ENCODE measurements around the gene CRELD2. TPM values are rescaled to one million over a fixed set of nuclear protein-coding genes. Genes with fewer than 3 reads are reported as not detected.

Gene CRELD2
- total RNA-seq, 1 experiment from 2014 or later, result 23.4 TPM

DNA sequence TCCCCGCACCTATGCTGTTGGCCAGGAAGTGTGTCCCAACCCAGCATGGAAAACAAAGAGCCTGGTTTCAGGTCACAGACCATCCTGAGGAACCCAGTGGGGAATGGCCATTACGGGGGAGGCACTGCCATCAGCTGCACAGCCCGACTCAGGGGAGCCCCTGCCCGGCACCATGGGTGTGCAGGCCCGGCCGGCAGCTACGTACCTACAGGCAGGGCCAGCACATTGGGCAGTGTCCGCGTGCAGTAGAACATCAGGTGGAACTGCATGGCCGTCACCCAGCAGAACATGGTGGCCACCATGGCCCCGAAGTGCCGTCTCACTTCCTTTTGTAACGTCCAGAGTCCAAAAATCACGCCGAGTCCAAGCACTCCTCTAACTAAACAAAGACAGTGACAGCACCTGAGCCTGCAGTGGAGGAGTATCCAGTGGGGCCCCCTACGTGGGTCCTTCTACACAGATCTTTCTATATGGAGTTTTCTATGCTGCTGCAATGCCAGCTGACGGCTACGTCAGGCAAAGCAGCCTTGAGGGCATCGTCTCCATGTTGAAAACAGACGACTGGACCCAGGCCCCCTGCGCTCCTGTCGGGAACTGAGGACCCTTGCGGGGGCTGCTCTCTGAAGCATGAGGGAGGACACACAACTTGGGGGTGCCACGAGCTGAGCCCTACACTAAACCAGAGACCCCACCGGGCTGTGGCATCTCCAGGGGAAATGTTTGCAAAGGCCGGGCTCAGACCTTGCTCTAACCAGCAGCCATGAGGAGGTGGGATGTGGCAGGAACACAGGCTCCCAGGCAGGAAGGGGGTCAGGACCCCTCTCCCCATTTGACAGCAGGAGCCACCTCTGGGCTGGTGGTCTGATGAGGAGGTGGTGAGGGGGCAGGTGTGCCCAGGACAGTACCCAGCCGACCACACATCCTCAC, 7.9 kb upstream of the CRELD2 start:
- DNase-seq (ENCODE audit: extremely low read depth, low read depth), result no peak

DNA sequence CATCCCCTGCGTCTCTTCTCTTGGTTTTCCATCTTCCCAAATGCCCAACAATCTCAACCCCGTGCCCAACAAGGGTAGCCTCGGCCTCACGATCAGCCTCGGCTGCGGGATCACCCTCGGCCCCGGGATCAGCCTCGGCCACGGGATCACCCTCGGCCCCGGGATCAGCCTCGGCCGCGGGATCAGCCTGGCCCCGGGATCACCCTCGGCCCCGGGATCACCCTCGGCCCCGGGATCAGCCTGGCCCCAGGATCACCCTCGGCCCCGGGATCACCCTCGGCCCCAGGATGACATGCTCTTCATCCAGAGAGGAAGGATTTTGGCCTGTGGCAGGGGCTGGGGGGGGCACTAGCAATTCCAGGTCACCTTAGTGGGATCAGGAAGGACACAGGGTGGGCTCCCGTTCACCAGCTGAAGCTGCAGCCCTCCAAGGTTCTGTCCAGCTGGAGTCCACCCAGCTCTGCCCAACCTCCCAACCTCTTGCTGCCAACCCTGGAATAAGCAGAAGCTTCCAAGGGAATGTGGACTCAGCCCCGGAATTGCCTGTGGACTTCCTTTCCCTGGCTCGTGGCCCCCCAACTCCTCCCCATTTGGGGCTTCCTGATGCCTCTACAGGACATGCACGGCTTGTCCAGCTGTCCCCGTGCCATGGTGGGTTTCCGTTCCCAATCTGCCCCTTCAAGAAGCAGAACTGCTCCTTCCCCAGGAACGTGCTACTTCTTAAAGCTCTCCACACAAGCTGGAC, 6.4 kb upstream of the CRELD2 start:
- DNase-seq (ENCODE audit: extremely low read depth, low read depth), result no peak

DNA sequence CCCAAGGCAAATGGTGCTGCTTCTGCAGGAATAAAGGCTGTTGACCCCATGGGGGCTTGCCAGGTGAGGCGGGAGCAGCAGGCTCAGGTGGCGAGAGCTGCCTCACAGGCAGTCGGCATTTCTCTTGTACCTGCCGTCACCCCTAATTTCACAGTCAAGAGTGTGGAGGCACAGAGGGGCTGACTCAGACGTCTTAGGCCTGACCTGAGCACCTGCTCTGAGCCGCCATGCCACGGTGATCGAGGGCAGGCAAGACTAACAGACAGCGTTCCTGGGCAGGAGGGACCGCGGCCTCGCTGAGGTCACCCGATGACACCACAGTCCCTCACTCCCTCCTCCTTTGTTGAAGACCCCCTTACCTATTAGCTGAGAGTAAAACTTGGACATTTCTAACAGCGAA, 5.4 kb upstream of the CRELD2 start:
- DNase-seq (ENCODE audit: extremely low read depth, low read depth), result no peak

DNA sequence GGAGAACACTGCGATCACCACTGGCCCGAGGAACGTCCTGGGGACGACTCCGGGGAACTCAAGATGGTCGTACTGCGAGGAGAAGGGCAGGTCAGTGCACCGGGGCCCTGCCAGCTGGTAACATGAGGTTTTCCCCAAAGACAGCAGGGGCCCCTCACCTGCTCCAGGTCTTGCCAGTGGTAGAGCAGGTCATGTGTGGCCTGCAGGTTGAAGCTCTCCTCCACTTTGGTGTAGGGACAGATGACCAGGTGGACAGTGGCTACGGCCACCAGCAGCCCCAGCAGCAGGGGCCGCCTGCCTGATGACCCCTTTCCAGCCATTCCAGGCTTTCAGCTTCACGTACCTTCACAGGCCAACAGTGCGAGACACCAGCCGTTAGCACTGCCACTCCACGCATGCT, 5.0 kb upstream of the CRELD2 start:
- DNase-seq (ENCODE audit: extremely low read depth, low read depth), result no peak

DNA sequence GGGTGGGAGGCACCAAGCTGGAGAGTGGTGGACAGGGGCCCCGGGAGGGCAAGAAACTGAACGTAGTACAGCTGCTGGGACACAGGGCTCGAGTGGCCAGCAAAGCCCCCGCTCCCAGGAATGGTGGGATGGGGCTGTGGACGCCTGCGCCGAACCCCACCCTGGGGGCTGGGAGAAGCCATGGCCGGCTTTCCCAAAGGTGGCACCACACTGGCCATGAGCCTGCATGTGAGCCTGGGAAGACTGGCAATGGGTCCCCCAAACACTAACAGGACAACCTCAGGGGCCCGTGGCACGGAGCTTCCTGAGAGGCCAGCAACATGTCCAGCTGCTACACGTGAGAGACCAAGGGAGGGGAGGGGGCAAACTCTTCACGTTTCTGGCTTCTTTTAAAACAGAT, 4.2 kb upstream of the CRELD2 start:
- DNase-seq (ENCODE audit: extremely low read depth, low read depth), result no peak

DNA sequence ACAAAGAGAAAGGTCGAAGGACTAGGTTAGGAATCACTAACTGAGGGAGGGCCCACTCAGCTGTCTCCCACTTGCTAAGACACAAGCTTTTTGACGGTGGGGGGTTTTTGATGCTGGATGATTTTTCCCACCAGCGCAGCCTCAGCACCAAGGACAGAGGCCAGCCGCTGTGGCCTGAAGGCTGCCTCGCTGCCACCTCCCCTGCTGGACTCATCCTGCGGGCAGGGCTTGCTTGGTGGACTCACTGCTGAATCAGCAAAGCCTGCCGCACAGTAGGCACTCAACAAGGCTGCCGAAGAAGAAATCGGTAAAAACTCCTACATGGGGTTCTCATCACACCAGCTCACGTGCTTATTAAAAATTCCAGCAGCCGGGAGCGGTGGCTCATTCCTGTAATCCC, 2.8 kb upstream of the CRELD2 start:
- no peak for DNase-seq (ENCODE audit: extremely low read depth, low read depth)

DNA sequence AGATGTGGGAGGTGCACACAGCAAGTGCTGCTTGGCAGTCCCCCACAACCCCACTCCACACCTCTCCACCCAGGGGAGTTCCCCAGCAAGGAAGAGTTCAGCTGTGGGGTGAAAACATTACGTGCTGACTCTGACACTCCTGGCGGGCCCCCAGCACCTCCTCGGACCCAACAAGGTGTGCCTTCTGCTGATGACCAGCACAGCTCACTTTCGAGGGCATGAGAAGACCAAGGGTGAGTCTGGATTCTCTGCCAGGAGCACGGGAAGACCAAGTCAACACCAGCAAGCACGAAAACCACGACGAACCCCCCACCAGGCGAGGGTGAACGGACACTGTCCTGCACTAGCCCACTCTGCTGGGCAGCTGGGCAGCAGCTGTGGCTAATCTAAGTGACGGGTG, 1.6 kb upstream of the CRELD2 start:
- no peak for DNase-seq (ENCODE audit: extremely low read depth, low read depth)

DNA sequence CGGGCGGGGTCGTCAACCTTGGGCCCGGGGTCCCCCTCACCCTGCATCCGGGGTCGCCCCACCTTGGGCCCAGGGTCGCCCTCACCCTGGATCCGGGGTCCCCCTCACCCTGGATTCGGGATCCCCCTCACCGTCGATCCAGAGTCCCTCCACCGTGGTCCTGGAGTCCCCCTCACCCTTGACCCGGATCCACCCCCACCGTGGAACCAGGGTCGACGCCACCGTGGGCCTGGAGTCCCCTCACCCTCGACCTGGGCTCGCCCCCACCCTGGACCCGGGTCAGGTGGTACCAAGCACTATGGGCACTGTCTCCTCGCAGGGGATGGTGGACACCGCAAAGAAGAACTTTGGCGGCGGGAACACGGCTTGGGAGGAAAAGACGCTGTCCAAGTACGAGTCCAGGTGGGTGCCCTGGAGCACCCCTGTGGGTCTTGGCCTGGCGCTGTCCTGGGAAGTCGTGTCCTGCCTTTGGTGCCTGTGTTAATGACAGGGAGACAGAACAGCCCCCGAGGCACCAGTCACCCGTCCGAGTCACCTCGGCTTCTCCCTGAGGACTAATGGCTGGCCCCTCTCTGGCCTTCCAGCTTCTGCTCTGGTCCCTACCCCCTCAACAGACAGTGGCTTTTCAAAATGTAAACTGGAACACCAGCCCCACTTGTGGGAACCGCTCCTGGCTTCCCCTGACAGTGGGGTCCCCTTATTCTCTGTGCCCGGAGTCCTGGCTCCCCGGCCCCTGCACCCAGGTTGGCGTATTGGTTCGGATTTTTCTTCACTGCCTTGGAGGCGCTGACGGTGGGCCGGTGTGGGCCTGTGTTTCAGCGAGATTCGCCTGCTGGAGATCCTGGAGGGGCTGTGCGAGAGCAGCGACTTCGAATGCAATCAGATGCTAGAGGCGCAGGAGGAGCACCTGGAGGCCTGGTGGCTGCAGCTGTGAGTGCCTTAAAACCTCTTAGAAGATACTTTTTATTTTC, 762 bp downstream of the CRELD2 start:
- DNase-seq (ENCODE audit: extremely low read depth, low read depth), result no peak

DNA sequence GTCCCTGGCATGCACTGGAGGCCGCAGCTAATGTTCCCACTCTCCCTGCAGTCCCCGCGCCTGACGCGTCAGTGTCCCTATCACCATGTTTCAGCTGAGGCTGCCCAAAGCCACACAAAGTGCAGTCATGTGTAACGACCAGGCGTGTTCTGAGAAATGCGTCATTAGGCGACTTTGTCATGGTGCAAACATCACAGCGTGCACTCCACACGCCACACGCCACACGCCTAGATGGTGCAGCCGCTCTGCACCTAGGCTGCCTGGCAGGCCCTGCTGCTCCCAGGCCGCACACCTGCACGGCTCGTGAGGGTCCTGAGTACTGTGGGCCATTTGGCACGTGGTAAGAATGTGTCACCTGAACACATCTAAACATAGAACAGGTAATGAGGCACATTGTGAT, 2.4 kb downstream of the CRELD2 start:
- no peak for DNase-seq (ENCODE audit: extremely low read depth, low read depth)

DNA sequence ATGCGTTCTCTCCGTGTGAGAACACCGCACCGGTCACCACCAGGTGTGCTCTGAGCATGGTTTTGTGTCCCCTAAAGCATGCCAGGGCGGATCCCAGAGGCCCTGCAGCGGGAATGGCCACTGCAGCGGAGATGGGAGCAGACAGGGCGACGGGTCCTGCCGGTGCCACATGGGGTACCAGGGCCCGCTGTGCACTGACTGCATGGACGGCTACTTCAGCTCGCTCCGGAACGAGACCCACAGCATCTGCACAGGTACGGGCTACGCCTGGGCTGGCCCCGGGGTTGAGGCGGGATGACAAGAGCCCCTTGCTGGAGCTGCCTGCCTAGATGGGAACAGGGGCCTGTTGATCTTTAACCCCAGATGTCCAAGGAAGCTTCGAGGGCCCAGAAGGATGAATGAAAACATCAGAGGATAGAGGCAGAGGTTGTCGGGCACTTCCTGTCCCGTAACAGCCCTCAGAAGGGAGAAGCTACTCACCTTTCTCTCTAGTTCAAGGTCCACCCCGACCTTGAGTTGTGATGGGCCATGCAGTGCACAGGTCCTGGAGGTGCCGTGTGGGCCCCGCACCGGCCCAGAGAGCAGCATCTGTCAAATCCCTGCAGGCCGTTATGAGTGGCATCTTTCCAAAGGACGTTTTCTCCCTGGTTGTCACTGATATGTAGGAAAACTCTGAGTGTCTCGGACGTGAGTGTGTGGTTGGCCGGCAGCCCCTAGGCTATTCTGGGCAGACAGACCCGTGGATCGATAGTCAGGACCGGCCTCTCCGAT, 3.3 kb downstream of the CRELD2 start:
- no peak for DNase-seq (ENCODE audit: extremely low read depth, low read depth)

DNA sequence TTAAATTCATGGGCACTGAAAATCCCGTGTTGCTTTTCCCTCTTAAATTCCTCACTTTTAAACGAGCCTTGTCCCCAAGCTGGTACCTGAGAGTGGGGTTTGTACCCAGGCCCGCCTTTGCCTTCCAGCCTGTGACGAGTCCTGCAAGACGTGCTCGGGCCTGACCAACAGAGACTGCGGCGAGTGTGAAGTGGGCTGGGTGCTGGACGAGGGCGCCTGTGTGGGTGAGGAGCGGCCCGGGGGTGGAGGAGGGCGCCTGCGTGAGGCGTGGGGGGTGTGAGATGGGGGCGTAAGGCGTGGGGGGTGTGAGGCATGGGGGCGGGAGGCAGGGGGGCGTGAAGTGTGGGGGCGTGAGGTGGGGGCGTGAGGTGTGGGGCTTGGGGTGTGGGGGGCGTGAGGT, 4.0 kb downstream of the CRELD2 start:
- no peak for DNase-seq (ENCODE audit: extremely low read depth, low read depth)

DNA sequence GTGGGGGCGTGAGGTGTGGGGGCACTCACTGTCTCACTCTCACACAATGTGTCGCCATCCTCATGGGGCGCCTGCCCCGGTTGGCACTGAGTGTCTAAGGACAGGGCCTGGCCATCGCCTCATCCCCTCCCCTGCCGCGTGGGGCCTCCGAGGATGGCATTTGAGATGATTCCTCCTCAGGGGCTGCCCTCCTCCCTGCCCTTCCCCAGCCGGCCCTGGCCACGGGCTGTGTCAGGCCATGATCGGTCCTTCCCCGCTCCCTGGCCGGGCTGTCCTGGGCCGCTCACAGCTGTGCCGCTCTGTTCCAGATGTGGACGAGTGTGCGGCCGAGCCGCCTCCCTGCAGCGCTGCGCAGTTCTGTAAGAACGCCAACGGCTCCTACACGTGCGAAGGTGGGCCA, 4.5 kb downstream of the CRELD2 start:
- DNase-seq (ENCODE audit: extremely low read depth, low read depth), result no peak

DNA sequence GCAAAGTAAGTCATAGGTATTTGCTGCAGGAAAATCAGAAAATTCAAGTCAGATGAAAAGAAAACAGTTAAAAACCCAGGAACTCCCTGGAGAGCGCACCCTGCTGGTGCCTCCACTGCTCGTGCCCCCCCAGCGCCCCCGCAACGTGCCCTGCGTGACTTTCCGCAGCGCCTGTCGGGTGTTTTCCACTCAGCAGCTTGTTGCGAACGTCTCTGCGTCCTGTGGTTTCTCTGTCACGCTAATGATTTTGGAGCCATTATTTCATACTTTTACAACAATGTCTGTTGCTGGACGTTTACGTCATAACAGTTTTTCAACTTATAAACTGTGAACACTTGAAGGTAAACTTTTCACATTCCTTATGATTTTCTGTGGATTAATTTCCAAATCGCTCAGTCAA, 5.0 kb downstream of the CRELD2 start:
- DNase-seq (ENCODE audit: extremely low read depth, low read depth), result no peak

DNA sequence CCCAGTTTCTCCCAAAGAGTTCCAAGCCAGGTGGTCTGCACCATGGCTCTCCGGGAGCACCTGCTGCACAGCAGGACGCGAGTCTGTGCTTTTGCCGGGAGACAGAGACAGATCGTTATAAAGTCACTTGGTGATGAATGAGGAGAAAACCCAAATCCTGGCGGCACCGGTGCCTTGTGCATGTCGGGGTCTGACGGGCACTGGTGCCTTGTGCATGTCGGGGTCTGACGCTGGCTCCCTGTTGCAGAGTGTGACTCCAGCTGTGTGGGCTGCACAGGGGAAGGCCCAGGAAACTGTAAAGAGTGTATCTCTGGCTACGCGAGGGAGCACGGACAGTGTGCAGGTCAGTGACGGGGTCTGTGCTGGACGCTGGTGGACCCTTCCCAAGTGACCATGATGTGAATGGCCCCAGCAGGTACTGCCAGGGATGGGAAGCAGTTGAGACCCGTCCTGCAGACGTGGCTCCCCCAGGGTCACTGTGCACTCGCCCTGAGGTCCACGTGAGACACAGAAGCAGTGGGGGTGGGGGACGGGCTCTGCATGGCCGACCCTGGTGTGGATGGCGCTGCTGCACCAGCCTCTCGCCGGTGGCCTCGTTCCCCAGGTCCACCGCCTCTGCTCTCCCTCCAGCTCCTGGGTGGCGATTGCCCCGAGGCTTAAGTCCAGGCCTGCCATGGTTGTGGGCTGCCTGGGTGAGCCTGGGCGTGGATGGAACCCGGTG, 5.8 kb downstream of the CRELD2 start:
- DNase-seq (ENCODE audit: extremely low read depth, low read depth), result no peak

DNA sequence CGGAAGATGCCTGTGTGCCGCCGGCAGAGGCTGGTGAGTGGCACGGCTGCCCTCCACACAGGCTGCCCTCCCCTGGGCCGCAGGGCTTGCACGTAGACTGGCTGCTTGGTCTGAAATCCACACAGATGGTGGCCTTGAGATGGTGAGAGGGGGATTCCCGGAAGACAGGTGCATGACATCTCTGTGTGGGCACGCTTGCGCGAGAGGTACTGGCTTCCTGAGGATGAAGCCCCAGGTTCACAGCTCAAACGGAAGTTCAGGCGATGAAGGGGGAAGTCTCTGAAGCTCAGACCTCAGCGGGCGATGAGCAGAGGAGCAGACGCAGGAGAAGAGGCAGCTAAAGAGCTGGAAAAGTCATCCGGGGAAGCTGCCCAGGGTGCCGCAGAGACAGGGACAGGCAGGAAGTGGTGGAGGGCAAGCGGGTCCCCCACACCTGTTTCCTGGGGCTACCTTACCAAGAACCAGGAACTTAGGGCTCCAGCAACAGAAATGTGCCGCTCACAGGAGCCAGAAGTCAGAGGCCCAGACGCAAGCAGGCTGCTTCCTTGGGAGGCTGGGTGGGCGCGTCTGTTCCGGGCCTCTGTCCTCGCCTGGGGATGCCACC, 7.2 kb downstream of the CRELD2 start:
- DNase-seq (ENCODE audit: extremely low read depth, low read depth), result no peak

DNA sequence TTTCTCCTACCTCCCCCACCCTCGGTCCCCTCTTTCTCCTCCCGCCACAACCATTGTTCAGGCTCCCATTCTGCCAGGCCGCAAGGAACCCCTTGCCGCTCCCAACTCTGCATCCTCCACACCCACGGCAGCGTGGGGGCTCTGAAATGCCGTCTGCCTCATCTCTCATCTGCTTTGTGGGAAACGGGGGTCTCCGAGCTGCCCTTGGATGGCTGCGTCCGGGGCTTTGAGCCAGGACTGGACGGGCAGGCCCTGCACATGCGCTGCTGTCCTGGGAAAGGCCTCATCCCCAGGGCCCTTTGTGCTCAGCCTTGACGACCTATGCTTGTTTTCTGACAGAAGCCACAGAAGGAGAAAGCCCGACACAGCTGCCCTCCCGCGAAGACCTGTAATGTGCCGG, 8.5 kb downstream of the CRELD2 start:
- DNase-seq (ENCODE audit: extremely low read depth, low read depth), result no peak

DNA sequence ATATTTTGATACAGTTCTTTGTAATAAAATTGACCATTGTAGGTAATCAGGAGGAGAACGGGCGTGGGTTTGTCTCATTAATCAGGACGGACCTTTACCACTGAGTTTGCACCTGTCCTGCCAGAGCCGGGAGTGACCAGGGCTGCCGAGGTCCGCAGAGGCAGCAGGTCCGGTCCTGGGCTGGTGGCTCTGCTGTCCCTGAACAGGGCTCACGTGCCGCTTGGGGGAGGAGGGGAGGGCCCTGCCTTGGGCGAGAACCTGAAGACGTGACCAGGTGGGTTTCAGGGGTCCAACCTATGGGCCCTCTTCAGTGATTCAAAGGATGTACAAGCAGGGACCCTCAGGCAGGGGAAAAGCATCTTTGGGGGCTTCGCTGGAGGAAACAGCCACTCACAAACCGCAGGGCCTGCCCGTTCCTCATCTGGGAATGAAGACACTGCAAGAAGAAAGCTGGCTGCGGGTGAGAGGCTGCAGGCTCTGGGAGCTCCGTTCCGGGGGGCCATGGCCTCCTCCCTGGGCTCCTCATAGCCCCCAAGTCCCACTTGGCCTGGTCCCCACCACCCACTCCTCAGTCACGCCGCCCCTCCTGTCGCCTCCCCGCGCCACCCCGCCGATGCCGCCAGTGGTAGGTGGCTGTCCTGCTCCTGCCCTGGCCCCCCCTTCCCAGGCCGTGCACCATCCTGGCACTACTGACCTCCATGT, 9.2 kb downstream of the CRELD2 start:
- no peak for DNase-seq (ENCODE audit: extremely low read depth, low read depth)

DNA sequence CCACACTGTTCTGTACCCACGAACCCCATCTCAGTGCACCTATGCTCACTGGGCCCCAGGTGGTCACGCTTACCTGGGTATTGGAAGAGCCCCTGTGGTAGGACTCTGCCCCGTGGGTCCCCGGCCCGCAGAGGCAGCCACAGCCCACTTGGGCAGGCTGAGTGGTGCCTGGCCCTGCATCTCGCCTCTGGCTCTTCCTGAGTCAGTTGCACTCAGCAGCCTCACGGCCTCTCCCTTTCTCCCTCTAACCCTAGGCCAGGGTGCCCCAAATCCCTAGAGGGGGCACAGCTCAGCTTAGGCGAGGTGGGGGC, 9.7 kb downstream of the CRELD2 start:
- DNase-seq (ENCODE audit: extremely low read depth, low read depth), result no peak

Measured in NCI-H460 (cell line).